ENCODE measurements around the gene TRIM47.
"Not testable (repeated sequence)": the region's sequence is repeated elsewhere in the genome, so short reads cannot be mapped to it uniquely, and the experiment has no call there.

TRIM47 gene

DNA sequence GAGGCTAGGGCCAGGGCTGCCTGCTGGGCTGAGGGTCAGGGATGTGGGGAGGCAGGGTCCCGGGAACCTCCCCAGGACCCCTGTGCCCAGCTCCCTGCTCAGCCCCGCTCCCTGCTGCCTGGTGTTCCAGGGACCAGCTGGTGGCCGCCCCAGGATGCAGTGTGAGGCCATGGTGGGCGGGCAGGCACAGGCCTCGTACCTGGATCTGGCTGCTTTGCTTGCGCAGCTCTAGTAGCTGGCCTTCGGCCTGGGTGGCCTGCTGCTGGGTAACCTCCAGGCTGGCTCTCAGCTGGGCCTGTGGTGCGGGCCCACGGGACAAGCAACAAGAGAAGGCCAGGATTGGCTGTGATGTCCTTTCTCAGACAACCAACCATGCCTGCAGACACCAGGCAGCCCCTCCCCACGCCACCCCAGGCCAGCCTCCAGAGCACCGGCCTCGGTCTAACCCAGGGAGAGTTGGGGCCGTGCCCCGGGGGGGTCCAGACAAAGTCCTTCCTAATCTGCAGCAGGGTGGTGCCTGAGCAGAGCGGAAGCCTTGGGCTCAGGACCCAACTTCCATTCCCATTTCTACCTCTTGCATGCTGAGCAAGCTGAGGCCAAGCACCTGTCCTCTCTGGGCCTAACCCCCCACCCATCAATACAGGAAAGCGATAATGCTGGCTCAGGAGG lies 14.3 kb upstream of the TRIM47 start:
- H3K9ac ChIP-seq (ENCODE audit: low read length in 5 of 5), result no peak overlapping the region
- no peak overlapping the region for H3K4me3 ChIP-seq (ENCODE audit: low read depth in 1 of 5, low read length in 5 of 5)
- no peak overlapping the region for H3K27ac ChIP-seq (ENCODE audit: low read depth, low read length)
- no peaks in the 10 kb centered on the region for H3K9me3 ChIP-seq (ENCODE audit: control insufficient read depth in 5 of 5, low read length in 5 of 5)
- H3K36me3 ChIP-seq (ENCODE audit: control insufficient read depth in 5 of 5, insufficient read depth in 5 of 5, low read length in 5 of 5), result peaks cover 0 to 38% (median 28%) of the 10 kb centered on the region in 5 donors
- peaks cover 2 to 43% (median 30%) of the 10 kb centered on the region in 5 donors for H3K4me1 ChIP-seq (ENCODE audit: control insufficient read depth in 5 of 5, insufficient read depth in 5 of 5, low read length in 5 of 5)
- H3K27me3 ChIP-seq (ENCODE audit: control insufficient read depth in 5 of 5, insufficient read depth in 4 of 5, low read length in 5 of 5), result no peaks in the 10 kb centered on the region

DNA sequence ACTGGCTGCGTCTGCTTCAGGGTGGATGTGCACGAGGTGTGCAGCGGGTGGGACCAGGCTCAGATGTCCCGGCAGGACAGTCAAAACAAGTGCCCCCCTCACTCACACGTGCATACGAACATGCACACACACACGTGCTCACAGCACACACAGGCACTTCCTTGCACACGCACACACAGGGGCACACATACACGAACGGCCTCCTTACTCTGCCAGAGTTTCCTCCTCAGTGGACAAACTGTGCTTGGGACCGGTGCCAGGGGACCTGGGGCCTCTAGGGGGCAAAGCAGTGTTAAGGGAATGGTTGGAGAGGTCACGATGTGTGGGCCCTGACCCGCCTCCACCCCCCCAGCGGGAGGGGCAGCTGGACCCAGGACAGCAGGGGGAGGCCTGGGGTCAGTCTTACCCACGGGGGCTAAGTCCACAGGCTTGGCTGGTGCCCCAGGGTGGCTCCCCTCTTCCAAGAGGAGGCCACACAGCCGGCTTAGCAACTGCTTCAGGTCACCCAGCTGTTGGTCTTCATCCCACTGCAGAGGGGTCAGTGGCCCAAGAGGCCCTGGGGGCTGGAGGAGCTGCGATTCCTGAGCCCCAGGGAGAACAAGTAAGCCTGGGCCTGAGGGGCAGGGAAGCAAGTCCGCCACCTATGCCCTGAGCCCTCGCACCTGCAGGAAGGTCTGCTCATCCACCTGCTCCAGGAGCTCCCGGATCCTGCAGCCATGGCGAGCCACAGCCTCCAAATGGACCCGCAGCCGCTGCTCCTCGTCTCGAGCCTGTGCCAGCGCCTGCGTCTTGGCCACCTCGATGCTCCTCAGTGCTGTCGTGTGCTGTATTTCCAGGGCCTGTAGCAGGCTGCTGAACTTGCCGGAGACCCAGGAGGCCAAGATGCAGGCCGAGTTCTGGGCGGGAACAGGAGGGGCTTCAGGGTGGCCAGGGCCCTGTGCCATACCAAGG lies 13.5 kb upstream of the TRIM47 start:
- Histone ChIP-seq H3K36me3 (ENCODE audit: control insufficient read depth in 5 of 5, insufficient read depth in 5 of 5, low read length in 5 of 5) (peaks cover 0 to 38% (median 28%) of the 10 kb centered on the region in 5 donors), H3K27me3 (ENCODE audit: control insufficient read depth in 5 of 5, insufficient read depth in 4 of 5, low read length in 5 of 5) (no peaks in the 10 kb centered on the region), H3K4me3 (ENCODE audit: low read depth in 1 of 5, low read length in 5 of 5) (no peak overlapping the region), H3K9me3 (ENCODE audit: control insufficient read depth in 5 of 5, low read length in 5 of 5) (no peaks in the 10 kb centered on the region), H3K9ac (ENCODE audit: low read length in 5 of 5) (no peak overlapping the region), H3K4me1 (ENCODE audit: control insufficient read depth in 5 of 5, insufficient read depth in 5 of 5, low read length in 5 of 5) (peaks cover 2 to 36% (median 23%) of the 10 kb centered on the region in 5 donors), H3K27ac (ENCODE audit: low read depth, low read length) (no peak overlapping the region)

DNA sequence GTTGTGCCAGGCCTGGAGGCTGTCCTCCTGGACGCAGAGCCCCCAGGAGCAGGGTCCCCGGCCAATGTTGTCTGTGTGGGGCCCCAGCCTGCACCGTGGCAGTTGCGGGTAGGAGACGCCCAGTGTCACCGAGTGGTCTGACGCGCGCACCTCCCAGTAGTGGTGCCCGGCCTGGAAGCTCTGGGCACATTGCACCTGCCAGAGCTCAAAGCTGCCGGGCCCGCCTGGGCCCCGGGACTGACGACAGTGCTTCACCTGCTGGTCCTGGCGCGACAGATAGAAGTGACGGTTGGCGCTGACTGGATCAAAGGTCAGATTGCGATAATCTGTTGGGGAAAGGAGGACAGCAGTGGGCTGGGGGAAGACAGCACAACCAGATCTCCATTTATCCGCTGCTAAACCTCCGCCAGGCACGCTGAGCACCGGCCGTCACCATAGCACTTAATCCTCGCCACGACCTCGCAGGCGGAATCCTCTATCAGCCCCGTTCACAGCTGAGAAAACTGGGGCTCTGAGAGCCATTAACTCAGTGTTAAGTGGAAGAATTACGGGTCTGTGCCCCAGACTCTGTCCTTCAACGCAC lies 12.7 kb upstream of the TRIM47 start:
- peaks cover 2 to 36% (median 23%) of the 10 kb centered on the region in 5 donors for H3K4me1 ChIP-seq (ENCODE audit: control insufficient read depth in 5 of 5, insufficient read depth in 5 of 5, low read length in 5 of 5)
- no peak overlapping the region for H3K9ac ChIP-seq (ENCODE audit: low read length in 5 of 5)
- H3K27me3 ChIP-seq (ENCODE audit: control insufficient read depth in 5 of 5, insufficient read depth in 4 of 5, low read length in 5 of 5), result no peaks in the 10 kb centered on the region
- no peaks in the 10 kb centered on the region for H3K9me3 ChIP-seq (ENCODE audit: control insufficient read depth in 5 of 5, low read length in 5 of 5)
- no peak overlapping the region for H3K4me3 ChIP-seq (ENCODE audit: low read depth in 1 of 5, low read length in 5 of 5)
- peaks cover 0 to 38% (median 28%) of the 10 kb centered on the region in 5 donors for H3K36me3 ChIP-seq (ENCODE audit: control insufficient read depth in 5 of 5, insufficient read depth in 5 of 5, low read length in 5 of 5)
- H3K27ac ChIP-seq (ENCODE audit: low read depth, low read length), result no peak overlapping the region

DNA sequence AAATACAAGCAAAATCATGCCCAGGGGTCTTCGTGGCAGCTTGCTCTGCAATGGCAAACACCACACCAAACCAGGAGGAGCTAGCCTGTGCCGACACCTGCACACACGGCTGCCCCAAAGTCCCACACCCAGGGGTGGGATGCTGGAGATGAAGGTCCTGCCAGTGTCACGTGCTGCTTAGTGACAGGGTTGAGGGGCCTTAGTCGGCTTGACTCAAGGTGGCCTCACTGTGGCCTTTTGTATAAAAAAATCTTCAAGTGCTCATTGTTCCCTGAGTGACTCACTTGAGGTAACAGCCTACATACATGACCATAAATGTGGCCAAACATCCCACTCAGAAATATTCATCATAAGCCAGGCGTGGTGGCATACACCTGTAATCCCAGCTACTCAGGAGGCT lies 11.1 kb upstream of the TRIM47 start:
- H3K36me3 ChIP-seq (ENCODE audit: control insufficient read depth in 5 of 5, insufficient read depth in 5 of 5, low read length in 5 of 5), result peaks cover 0 to 38% (median 28%) of the 10 kb centered on the region in 5 donors
- no peaks in the 10 kb centered on the region for H3K9me3 ChIP-seq (ENCODE audit: control insufficient read depth in 5 of 5, low read length in 5 of 5)
- peaks cover 0 to 22% (median 9%) of the 10 kb centered on the region in 5 donors for H3K4me1 ChIP-seq (ENCODE audit: control insufficient read depth in 5 of 5, insufficient read depth in 5 of 5, low read length in 5 of 5)
- H3K27me3 ChIP-seq (ENCODE audit: control insufficient read depth in 5 of 5, insufficient read depth in 4 of 5, low read length in 5 of 5), result no peaks in the 10 kb centered on the region
- H3K27ac ChIP-seq (ENCODE audit: low read depth, low read length), result no peak overlapping the region
- no peak overlapping the region for H3K4me3 ChIP-seq (ENCODE audit: low read depth in 1 of 5, low read length in 5 of 5)
- no peak overlapping the region for H3K9ac ChIP-seq (ENCODE audit: low read length in 5 of 5)

DNA sequence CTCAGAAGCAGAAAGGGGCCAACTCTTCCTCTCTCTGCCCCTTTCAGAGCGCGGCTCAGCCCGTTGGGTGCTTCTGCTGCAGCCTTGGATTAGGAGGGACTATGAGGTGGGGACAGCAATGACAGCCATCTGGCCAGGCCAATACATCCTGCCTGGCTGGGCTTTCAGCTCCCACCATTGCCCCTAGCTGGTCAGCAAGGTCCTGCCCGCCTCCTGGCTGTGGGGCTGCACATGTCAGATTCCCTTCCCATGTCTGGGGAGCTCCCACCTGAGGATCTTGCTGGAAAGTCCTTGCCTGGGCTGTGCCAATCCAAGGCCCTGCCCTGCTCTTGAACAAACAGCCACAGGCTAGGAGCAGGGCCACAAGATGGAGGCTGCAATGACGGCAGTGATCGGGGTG lies 10.1 kb upstream of the TRIM47 start:
- no peak overlapping the region for H3K9ac ChIP-seq (ENCODE audit: low read length in 5 of 5)
- no peaks in the 10 kb centered on the region for H3K9me3 ChIP-seq (ENCODE audit: control insufficient read depth in 5 of 5, low read length in 5 of 5)
- H3K4me1 ChIP-seq (ENCODE audit: control insufficient read depth in 5 of 5, insufficient read depth in 5 of 5, low read length in 5 of 5), result peaks cover 0 to 12% (median 0%) of the 10 kb centered on the region in 5 donors
- H3K27me3 ChIP-seq (ENCODE audit: control insufficient read depth in 5 of 5, insufficient read depth in 4 of 5, low read length in 5 of 5), result no peaks in the 10 kb centered on the region
- no peak overlapping the region for H3K27ac ChIP-seq (ENCODE audit: low read depth, low read length)
- H3K36me3 ChIP-seq (ENCODE audit: control insufficient read depth in 5 of 5, insufficient read depth in 5 of 5, low read length in 5 of 5), result peaks cover 0 to 38% (median 28%) of the 10 kb centered on the region in 5 donors
- no peak overlapping the region for H3K4me3 ChIP-seq (ENCODE audit: low read depth in 1 of 5, low read length in 5 of 5)

DNA sequence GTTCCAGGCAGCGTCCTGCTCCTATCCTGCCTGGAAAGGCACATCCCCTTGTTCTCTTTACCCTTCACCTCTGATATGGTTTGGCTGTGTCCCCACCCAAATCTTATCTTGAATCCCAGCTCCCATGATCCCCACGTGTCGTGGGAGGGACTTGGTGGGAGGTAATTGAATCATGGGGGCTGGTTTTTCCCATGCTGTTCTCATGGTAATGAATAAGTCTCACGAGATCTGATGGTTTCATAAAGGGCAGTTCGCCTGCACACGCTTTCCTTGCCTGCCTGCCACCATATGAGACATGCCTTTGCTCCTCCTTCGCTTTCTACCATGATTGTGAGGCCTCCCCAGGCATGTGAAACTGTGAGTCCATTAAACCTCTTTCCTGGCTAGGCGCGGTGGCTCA lies 7.5 kb upstream of the TRIM47 start:
- H3K27ac ChIP-seq (ENCODE audit: low read depth, low read length); H3K27me3 ChIP-seq (ENCODE audit: control insufficient read depth in 5 of 5, insufficient read depth in 4 of 5, low read length in 5 of 5); H3K9ac ChIP-seq (ENCODE audit: low read length in 5 of 5); H3K4me3 ChIP-seq (ENCODE audit: low read depth in 1 of 5, low read length in 5 of 5); H3K4me1 ChIP-seq (ENCODE audit: control insufficient read depth in 5 of 5, insufficient read depth in 5 of 5, low read length in 5 of 5); H3K9me3 ChIP-seq (ENCODE audit: control insufficient read depth in 5 of 5, low read length in 5 of 5): not testable (repeated sequence)
- H3K36me3 ChIP-seq (ENCODE audit: control insufficient read depth in 5 of 5, insufficient read depth in 5 of 5, low read length in 5 of 5), result peaks cover 0 to 19% (median 16%) of the 10 kb centered on the region in 5 donors

DNA sequence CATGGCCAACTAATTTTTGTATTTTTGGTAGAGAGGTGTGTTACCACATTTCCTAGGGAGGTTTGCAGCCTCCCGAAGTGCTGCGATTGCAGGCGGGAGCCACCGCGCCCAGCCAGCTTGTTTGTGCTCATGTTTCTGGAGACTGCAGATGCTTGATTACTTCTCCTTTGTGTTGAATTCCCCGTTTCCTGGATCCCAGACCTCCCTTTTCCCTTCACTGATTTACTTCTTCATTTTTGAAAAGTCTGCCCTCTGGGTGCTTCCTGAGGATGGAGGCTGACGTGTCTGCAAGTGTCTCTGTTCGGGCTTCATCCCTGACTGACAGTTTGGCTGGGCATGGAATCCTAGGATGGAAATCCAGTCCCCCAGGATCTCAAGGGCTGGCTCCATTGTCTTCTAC lies 7.0 kb upstream of the TRIM47 start:
- no peak overlapping the region for H3K27ac ChIP-seq (ENCODE audit: low read depth, low read length)
- H3K27me3 ChIP-seq (ENCODE audit: control insufficient read depth in 5 of 5, insufficient read depth in 4 of 5, low read length in 5 of 5), result no peaks in the 10 kb centered on the region
- H3K4me3 ChIP-seq (ENCODE audit: low read depth in 1 of 5, low read length in 5 of 5), result no peak overlapping the region
- H3K4me1 ChIP-seq (ENCODE audit: control insufficient read depth in 5 of 5, insufficient read depth in 5 of 5, low read length in 5 of 5), result no peaks in the 10 kb centered on the region
- no peak overlapping the region for H3K9ac ChIP-seq (ENCODE audit: low read length in 5 of 5)
- no peaks in the 10 kb centered on the region for H3K9me3 ChIP-seq (ENCODE audit: control insufficient read depth in 5 of 5, low read length in 5 of 5)
- peaks cover 0 to 15% (median 11%) of the 10 kb centered on the region in 5 donors for H3K36me3 ChIP-seq (ENCODE audit: control insufficient read depth in 5 of 5, insufficient read depth in 5 of 5, low read length in 5 of 5)

DNA sequence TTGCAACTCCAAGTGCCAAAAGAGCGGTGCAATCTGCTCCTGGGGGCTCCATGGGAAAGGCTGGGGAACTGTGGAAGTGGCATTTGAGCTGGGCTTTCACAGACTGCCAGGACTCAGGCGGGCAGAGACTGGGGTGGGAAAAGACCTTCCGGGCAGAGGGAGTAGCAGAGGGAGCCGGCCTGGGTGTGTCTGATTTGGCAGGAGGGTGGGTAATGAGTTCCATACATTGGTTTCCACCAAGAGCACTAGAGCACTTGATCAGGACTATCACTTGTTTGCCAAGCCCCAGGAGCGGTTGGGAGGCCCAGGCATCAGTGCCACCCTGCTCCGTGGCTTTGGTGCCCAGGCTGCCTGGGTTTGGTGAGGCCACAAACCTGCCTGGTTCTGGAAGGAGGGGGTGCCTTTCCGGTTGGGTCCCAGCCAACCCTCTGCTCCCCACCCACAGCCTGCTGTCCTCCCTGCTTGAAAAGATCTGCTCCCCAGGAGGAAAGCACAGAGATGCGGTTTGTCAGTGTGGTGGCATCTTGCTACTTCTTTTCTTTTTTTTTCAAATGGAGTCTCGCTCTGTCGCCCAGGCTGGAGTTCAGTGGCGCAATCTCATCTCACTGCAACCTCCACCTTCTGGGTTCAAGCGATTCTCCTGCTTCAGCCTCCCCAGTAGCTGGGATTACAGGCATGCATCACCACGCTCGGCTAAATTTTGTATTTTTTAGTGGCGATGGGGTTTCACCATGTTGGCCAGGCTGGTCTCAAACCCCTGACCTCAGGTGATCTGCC lies 3.5 kb upstream of the TRIM47 start:
- no peak overlapping the region for H3K27ac ChIP-seq (ENCODE audit: low read depth, low read length)

DNA sequence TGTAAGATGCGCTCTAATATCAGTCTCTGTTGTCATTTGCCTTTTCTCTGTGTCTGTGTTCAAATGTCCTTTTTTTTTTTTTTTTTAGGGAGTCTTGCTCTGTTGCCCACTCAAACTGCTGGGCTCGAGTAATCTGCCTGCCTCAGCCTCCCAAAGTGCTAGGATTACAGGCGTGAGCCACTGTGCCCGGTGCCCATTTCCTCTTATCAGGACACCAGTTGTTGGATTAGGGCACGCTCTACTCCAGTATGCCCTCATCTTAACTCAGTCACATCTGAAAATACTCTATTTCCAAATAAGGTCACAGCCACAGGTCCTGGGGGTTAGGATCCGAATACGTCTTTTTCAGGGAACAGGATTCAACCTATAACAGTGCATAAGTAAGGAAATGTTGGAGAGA lies 1.9 kb upstream of the TRIM47 start:
- Histone ChIP-seq H3K9ac (ENCODE audit: low read length in 5 of 5) (no peak overlapping the region), H3K4me3 (ENCODE audit: low read depth in 1 of 5, low read length in 5 of 5) (no peak overlapping the region), H3K27ac (ENCODE audit: low read depth, low read length) (no peak overlapping the region), H3K36me3 (ENCODE audit: control insufficient read depth in 5 of 5, insufficient read depth in 5 of 5, low read length in 5 of 5) (peaks cover 0 to 9% (median 3%) of the 10 kb centered on the region in 5 donors), H3K4me1 (ENCODE audit: control insufficient read depth in 5 of 5, insufficient read depth in 5 of 5, low read length in 5 of 5) (peaks cover 14 to 34% (median 28%) of the 10 kb centered on the region in 5 donors), H3K27me3 (ENCODE audit: control insufficient read depth in 5 of 5, insufficient read depth in 4 of 5, low read length in 5 of 5) (peaks cover 0 to 9% (median 0%) of the 10 kb centered on the region in 5 donors), H3K9me3 (ENCODE audit: control insufficient read depth in 5 of 5, low read length in 5 of 5) (no peaks in the 10 kb centered on the region)

More for the DNA sequence above, 3.5 kb upstream of the TRIM47 start:
- Histone ChIP-seq H3K27me3 (ENCODE audit: control insufficient read depth in 5 of 5, insufficient read depth in 4 of 5, low read length in 5 of 5) (peaks cover 0 to 3% (median 0%) of the 10 kb centered on the region in 5 donors), H3K4me1 (ENCODE audit: control insufficient read depth in 5 of 5, insufficient read depth in 5 of 5, low read length in 5 of 5) (peaks cover 3 to 18% (median 12%) of the 10 kb centered on the region in 5 donors), H3K4me3 (ENCODE audit: low read depth in 1 of 5, low read length in 5 of 5) (no peak overlapping the region), H3K9ac (ENCODE audit: low read length in 5 of 5) (no peak overlapping the region), H3K9me3 (ENCODE audit: control insufficient read depth in 5 of 5, low read length in 5 of 5) (no peaks in the 10 kb centered on the region), H3K36me3 (ENCODE audit: control insufficient read depth in 5 of 5, insufficient read depth in 5 of 5, low read length in 5 of 5) (no peaks in the 10 kb centered on the region)
